HG03139 (cell line): Measurements from ENCODE around the gene GATA6.

Experiments used
- ATAC-seq: cut with Tn5 transposase; IDR thresholded peaks from one replicate; pipeline ENCODE4 v1.9.1; 2021; ENCODE audit not compliant: unreplicated experiment

The GATA6 gene

DNA sequence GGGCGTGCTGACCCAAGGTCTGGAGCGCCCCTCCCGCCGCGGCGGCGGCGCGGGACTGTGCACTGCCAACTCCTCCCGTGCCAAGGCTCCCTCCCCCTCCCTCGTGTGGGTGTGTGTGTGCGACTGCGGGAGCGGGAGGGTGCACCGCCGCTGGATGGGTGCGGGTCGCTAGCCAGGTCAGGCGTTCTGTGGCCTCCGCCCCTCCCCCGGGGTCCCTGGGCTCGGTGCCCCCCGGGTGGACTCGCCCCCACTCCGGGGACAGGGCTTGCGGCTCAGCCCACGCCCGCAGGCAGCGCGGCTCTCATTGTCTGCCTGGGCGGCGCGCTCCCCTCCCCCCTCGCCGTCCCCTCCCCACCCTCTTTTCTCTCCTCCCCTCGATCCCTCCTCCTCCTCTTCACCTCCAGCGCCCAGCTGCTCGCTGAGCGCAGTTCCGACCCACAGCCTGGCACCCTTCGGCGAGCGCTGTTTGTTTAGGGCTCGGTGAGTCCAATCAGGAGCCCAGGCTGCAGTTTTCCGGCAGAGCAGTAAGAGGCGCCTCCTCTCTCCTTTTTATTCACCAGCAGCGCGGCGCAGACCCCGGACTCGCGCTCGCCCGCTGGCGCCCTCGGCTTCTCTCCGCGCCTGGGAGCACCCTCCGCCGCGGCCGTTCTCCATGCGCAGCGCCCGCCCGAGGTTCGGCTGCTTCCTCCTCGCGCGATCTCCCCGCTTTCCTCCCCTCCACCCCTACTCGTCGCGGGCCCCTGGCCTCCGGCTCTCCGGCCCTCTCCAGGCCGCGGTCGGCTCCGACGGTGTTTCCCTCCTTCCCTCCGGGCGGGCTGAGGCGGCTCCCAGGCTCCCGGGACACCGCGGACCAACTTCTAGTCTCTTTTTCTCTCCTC is at the start of gene GATA6:
Gene GATA6, plus strand, starts transcription at position 579 of the 878 bp plus-strand sequence. CDS start 1,556 bp downstream, outside the sequence.
- ATAC-seq: no peak

DNA sequence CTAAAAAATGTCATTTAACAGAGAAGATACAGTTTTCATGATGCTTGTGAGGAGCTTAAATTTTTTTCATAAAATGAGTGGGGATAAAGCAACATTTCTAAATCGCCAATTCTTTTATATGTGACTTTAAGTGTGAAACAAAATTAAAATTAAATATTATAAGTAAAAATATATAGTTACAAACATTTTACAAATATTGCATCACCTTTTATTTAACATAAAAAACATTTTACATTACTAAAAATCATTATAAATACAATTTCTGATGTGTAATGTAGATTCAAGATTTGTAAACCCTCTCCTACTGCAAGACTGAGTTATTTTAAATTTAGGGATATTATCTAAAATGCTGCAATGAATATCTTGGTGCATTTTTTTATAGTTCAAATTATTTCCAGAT is 44.4 kb upstream of the GATA6 start:
- no peak for ATAC-seq

DNA sequence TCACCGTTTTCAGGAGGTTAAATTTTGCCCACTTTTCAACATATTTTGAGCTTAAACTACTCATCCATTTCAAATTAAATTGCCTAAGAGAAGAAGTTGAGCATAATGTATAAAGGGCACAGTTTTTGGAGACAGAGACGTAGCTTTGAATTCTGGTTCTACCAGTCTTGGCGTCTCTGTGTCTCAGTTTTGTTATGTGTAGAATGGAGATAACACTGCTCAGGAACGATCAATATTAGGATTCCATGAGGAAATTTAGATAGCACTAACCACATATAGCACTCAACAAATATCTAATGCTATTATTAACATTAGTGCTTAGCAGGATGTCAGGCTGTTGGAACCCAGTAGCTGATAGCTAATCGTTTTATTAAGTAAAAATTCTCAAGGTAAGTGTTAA is 40.4 kb upstream of the GATA6 start:
- no peak for ATAC-seq

DNA sequence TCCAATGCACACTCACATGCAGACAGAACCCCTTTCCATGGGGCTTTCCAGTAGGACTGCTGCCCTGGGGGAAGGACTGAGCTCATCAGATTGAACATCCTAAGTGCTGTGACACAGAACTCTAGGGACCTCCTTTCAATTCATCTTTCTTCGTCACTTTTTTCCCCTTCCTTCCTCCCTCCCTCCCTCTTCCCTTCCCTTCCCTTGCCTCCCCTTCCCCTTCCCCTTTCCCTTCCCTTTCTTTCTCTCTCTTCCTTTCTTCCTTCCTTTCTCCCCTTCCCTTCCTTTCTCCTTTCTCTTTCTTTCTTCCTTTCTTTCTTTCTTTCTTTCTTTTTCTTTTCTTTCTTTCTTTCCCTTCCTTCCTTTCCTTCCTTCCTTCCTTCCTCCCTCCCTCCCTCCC is 39.6 kb upstream of the GATA6 start:
- ATAC-seq: no peak

DNA sequence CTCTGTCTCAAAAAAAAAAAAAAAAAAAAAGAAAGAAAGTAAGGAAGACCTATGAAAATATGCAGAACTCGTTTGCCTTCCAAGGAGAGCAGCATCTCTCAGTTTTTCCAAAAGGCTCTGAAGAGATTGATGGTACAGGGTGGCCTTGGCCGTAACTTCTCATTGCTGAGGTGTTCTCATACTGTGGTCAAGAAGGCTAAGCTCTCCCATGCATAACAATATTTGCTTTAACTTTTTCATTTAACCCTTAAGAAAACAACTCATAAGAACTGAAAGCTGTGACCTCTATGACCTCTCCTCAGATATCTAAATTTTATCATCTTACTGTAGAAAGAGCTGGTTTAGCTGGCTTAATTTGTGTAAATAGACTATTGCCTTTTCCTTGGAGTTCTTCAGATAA is 37.1 kb upstream of the GATA6 start:
- ATAC-seq: no peak

DNA sequence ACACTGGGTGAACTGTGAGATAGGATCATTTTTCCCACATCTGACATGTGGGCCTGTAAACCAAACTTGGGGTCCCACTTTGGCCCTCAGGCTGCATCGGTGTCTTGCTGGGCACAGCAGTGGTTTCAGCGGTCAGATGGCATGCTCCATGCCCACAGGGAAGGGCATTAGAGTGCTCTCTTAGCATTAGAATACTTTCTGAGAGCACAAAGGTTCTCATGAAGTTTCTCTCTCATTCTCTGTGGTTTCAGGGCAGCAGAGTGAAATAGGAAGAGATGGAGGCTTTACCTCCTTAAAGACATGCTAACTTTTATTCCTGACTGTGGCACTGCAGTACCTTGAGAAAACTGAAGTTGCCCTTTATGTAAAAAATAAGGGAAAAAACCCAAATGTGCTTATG is 36.6 kb upstream of the GATA6 start:
- no peak for ATAC-seq

DNA sequence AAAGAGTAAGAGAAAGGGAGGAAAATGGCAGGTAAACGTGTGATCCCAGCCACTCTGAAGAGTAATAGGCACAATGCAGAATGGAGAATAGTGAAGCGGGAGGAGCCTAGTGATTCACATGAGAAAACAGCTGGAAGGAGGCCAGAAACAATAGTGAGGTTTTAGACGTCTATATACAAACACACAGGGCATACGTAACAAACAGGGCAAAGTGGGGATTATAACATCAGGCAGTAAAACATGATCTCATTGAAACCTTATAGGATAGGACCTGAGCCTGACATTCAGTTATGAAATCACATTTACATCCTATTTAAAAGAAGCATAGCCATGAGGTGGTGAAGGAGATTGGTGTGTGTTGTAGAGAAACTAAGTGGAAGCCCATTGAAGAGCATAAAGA is 33.0 kb upstream of the GATA6 start:
- no peak for ATAC-seq

DNA sequence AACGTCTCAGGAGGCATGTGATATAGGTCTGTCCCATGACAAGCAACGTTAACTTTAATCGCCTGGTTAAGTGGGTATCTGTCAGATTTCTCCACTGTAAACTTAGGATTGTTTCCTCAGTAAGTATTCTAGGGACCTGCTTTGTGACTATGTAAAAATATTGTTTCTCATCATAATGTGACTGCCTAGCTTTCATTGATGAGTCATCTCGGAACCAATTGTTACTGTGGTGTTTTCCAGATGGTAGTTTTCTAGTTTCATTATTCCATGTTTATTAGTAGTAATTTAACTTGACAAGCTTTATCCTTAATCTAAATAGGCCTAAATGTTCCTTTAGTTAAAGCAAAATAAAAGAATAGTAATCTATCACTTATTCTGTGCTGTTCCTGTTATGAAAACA is 28.2 kb upstream of the GATA6 start:
- ATAC-seq: no peak

DNA sequence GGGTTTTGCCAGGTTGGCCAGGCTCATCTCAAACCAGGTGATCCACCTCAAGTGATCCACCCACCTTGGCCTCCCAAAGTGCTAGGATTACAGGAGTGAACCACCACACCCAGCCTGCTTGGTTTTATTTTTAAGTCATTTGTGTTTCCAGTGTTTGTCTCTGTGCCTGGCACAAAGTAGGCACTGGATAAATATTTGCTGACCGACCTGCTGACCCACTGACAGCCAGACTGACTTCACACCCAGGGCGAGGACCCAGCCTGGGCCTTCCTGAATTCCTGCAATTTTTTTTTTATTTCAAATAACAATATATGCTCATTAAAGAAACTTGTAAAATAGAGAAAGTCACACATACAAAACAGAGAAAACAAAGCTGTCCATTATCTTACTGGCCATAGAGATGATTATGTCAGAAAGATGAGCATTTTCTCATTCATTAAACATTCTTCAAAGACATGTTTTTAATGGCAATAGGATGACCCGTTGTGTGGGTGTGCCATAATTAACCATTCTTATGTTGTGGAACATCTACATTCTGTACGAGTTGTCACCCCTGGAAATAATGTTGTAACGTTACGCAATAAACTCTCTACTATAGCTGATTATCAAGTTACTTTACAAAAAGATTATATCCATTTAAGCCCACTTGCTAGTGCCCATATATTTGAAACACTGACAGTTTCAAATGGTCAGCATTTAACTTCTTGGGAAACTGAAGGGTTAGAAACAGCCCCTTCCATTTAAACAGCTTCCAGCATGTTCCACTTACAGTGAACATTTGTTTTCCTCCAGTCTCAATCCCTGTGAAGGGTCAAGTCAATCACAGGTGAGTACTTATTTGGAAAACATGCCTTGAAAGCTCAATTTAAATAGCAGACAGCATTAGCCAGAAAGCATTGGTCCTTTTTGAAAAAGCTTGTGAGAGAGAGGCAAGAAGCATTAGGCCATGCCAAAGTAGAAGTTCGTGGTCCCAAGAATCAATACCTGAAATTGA is 25.7 kb upstream of the GATA6 start:
- ATAC-seq: no peak

DNA sequence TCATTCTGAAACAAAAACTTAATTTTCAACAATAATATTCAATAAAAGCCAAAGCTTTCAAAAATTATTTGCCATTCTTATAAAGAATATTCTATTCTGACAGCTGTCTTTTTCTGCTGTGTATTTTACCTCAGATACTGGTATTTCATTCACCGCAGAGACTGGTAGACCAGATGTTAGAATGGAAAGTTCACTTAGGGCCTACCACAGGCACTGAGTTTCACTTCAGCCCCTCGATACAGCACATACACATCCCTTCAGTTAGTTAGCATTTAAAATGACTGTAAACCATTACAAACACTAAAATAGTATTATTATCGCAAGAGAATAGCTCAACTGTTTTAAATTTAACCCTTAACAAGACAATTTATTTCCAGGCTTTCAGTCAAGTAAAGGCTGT is 24.2 kb upstream of the GATA6 start:
- no peak for ATAC-seq

DNA sequence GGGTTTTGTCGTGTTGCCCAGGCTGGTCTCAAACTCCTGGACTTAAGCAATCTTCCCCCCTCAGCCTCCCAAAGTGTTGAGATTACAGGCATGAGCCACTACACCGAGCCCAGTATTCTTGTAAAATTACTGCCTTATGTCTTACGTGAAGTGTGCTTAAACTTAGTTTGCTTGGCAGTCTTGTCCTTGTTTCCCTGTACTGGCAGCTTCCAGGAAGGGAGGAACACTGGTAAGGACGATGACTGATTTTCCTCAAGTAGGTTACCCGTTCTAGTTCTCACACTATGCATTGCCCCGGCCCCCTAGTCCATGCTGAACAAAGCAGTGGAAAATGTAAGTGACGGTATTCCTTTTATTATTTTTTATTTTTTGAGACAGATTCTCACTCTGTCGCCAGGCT is 19.7 kb upstream of the GATA6 start:
- ATAC-seq: no peak

DNA sequence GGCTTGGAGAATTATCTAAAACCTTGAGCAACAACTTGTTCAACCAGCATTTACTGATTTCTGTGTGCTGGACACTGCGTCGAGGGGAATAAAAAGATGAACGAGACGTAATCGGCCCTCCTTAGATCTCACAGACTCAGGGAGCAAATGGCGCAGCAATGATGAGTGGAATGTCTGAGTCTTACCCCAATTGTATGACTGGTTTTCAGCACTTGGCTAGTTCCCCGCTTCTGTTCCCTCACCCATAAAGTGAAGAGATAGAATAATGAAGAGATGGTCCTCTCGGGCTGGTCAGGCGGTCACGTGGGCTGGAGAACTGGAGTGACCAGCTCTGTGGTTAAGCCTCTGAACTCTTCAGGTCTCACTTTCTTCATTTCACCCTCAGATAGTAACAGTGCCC is 17.3 kb upstream of the GATA6 start:
- no peak for ATAC-seq

DNA sequence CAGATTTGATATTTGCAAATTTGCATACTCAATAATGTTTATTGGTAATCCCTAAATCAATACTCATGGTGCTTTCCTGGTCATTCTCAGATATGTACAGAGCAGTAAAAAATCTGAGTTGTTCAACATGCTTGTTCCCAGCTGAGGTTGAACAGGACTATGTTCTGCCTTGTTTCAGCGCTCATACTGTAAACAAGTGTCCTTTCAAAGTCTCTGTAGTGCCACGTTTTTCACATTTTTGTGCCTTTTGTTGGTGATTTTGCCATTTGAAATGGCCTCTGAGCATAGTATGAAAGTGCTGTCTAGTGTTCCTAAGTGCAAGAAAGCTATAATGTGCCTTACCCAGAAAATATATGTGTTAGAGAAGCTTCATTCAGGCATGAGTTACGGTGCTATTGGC is 16.0 kb upstream of the GATA6 start:
- ATAC-seq: no peak

DNA sequence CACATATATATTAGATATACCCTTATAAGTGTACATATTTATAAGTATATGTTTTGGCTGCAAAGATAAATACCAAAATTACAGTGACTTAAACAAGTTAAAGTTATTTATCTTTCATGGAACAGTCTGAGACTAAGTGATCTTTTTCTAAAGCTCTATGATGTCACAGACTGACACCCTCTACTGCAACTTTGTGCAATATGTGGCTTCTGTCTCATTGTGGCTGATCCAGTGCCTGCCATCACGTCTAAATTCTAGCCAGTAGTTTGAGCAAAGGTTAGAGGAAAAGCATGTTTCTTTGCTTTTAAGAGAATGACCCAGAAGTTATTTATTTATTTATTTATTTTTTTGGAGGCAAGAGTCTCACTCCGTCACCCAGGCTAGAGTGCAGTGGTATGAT is 13.8 kb upstream of the GATA6 start:
- no peak for ATAC-seq

DNA sequence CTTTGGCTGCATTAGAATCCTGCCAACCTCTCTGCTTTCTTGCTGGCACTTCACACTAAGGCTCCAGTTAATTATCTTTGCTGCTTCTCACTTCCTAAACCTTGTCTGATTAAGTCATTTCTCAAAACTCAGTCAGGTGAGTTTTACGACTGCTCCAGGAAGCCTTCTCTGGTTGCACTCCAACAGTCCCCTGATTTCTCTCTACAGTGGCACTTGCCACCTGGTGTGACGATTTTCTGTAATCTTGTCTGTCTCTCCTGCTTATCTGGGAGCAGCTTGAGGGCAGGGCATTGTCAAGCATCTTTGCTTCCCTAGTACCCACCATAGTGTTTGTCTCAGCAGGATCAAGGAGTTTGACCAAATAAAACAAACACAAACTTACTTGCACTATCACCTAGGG is 10.4 kb upstream of the GATA6 start:
- no peak for ATAC-seq

DNA sequence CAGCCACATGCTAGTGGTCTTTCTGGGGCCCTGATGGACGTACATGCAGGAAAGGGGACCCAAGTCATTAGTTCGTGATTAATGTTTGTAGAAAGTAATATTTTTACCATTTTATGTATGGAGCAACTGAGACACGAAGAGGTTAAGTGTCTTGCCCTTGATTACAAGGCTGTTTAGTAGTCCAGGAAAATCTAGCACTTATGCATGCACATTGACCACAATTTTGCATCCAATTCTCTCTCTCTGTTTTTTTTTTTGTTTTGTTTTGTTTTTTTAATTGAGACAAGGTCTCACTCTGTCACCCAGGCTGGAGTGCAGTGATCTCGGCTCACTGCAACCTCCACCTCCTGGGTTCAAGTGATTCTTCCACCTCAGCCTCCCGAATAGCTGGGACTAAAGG is 8.3 kb upstream of the GATA6 start:
- ATAC-seq: no peak

DNA sequence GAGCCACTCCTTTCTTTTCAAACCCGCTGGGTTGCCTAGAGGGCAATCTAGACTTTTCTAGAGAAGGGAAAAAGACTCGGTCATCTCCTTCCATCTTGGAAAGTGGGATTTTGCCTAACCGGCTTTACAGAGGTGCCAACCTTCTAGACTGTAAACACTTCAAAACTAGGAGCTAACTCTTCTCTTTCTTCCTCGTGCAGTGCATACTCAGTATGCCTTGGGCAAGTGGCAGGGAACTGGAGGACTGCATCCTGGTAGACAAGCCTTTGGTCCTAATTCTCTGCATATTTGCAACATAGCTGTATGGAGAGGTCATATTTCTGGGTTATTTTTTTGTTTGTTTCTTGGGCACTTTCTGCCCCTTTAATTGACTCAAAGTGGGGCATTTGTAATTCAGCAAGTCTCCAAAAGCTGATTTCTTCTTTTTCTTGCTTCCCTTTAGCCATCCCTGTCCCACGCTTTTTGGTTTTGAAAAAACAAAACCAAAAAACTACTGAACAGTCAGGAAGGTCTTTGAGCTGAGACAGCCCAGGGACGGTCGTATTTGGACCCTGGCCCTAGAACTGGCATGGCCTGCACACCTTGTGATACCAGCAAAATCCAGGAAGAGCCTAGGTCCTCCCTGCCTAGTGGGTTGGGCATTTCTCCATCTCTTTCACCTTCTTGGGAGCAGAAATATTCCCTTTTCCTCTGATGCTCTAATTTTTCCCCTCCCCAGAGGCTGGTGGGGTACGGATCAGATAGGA is 5.8 kb upstream of the GATA6 start:
- ATAC-seq: no peak

DNA sequence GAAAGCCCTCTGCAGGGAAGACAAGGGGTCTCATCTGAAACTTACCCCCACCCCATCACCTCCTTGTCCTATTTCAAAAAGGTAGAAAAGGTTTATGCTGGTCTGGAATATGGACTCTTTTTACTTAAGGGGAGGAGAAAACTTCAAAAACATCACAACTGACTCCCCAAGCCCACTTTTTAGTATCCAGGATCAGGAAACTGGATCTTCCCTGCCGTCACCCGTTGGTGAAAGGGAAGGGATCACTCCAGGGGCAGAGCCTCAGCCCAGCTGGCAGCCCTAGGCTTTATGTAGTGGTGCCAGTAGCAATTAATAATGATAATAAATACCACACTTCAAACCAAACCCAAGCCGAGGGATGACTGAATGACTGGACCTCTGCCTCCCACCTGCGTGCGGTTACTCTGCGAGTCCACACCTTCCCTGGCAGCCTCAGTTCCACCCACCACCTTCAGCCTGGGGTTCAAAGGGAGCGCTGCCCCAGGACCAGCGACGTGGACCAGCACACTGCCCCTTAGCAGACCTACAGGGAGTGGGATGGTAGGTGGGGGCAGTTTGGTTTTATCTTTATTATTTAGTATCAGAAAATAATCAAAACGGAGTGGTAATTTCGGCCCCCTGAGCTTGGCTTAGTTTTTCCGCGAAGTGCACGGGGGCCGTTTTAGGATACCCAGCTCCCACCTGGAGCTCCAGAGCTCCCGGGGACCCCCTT is 4.9 kb upstream of the GATA6 start:
- no peak for ATAC-seq

DNA sequence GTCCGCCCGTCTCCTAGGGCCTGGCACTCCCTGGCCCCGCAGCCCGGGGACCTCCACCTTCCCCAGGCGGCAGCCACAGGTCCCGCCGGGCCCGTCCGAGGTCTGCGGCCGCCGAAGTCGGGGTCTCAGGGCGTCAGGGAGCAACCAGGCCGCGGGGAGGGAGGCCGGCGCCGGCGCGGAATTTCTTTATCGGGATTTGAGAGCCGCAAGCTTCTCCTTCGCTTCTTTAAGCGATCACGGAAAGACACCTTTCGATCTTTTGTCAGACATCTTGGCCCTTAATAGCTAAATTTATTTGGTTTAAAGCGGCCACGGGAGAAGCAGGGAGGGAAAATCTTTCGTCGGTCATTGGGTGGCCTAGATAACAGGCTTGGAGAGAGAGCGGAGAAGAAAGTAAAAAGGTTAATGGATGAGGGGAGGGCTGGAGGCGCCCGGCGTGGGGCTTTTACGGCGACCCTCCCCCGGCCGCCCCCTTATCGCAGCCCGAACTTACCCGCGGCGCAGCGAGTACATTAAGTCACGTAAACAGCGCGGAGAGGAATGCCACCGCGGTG is 4.3 kb upstream of the GATA6 start:
- no peak for ATAC-seq

DNA sequence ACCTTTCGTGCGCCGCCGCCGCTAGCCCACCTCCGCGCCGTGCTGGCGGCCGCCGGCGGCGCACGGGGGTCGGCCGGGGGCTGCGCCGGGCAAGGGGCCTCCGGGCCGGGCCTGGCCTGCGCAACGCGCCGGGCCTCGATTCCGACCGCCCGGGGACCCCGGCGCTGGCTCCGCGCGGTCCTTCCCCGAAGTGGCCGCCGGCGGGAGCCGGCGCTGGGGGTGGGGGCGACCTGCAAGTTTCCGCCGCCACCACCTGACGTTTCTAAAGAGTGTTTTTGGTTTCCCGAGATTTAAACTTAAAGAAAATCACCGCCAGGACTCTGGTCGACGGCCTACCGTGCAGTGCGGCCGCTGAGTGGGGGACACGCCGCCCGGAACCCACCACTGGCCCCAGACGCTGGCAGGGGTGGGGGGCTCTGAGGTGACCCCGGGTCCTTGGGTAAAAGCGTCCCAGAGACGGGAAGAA is 3.8 kb upstream of the GATA6 start:
- no peak for ATAC-seq
